Measurements from ENCODE around the gene CCDC182. TPM values are rescaled to one million over a fixed set of nuclear protein-coding genes. Genes with fewer than 3 reads are reported as not detected.

Gene CCDC182
- total and polyA plus RNA-seq, 9 of the 15 experiments (the other 6 are each of a cell fraction or from before 2014, with no cell fraction given), result not detected

DNA sequence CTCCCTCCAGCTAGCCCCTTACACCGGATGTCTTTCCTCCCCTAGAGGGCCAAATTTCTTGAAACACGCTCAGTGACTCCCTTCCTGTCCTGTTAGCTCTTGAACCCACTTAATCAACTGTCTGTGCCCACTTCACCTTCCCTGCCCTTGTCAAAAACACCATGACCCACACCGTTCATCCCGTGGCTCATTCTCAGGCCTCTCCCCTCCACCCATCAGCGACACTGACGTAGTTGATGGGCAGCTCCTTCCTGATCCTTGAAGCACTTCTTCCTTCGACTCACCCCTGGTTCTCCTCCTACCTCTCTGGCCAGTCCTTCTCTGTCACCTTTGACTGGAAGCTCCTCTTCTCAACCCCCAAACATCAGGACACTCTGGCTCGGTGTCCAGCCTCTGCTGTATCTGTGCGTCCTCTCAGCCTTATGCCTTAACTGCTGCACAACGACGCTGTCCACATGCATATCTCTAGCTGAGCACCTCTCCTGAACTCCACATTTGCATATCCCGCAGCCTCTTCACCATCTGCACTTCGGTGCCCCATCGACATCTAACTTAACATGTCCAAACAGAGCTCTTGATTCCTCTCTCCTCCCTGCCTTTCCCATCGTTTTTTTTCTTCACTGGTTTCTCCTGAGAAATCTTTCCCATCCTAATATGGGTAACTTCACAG, 39.3 kb upstream of the CCDC182 start:
- Histone ChIP-seq H3K4me2 (ENCODE audit: insufficient read depth, low read length) (no peak overlapping the region; the same call in 1 of the 2 replicates), H3K36me3 (ENCODE audit: control insufficient read depth, insufficient read depth, low read length) (no peaks in the 10 kb centered on the region), H3K4me1 (replicated peaks in 1 of 2; ENCODE audit: control insufficient read depth in 2 of 2, insufficient read depth in 2 of 2, low read length in 2 of 2) (peaks cover 0 to 10% of the 10 kb centered on the region in 2 experiments; a peak in 2 of 5 replicates), H3K27me3 (ENCODE audit: control insufficient read depth in 2 of 2, insufficient read depth in 2 of 2, low read length in 2 of 2) (peaks cover 23 to 43% of the 10 kb centered on the region in 2 experiments), H3K9me1 (ENCODE audit: control insufficient read depth, insufficient read depth, low read length) (no peaks in the 10 kb centered on the region), H2AFZ (ENCODE audit: low read depth, low read length) (0 out of 2 replicates have a peak overlapping the region, but pooled peaks have one; percentile 1), H3K9me3 (replicated peaks; ENCODE audit: control insufficient read depth, insufficient read depth, low read depth, low read length) (no peaks in the 10 kb centered on the region), H4K20me1 (replicated peaks; ENCODE audit: control insufficient read depth, insufficient read depth, low read length) (no peaks in the 10 kb centered on the region; the same call in 1 of the 2 replicates), H3K27ac (ENCODE audit: extremely low read depth, low read depth, low read length) (no peak overlapping the region), H3K4me3 (no peak overlapping the region), H3K79me2 (ENCODE audit: control insufficient read depth, insufficient read depth, low read length) (no peaks in the 10 kb centered on the region), H3K9ac (ENCODE audit: insufficient read depth in 1 of 2, low read depth in 2 of 2, low read length in 2 of 2) (no peak overlapping the region)
- BruUV-seq (replicated peaks), result no TSS peak
- intact Hi-C loops (cut with micrococcal nuclease), result no loop called here
- no peak for TF ChIP-seq SMAD4 (CRISPR knock-in tag; conservative IDR thresholded peaks at IDR 0.05)
- TF ChIP-seq ZBTB40 (IDR thresholded peaks at IDR 0.05), result peak; percentile 48
- TF ChIP-seq ZBTB40 (CRISPR knock-in tag; IDR thresholded peaks at IDR 0.05), result no peak
- TF ChIP-seq ZNF77 (CRISPR knock-in tag; IDR thresholded peaks at IDR 0.05), result no peak
- TF ChIP-seq BRF1 (IDR thresholded peaks at IDR 0.05; ENCODE audit: borderline replicate concordance, extremely low read depth, insufficient read length), result no peak
- TF ChIP-seq FOXK2 (conservative IDR thresholded peaks at IDR 0.05 in 1 of 2, IDR thresholded peaks at IDR 0.05 in 1 of 2; ENCODE audit: low read depth in 2 of 2), result no peak
- TF ChIP-seq, protein P1, sequence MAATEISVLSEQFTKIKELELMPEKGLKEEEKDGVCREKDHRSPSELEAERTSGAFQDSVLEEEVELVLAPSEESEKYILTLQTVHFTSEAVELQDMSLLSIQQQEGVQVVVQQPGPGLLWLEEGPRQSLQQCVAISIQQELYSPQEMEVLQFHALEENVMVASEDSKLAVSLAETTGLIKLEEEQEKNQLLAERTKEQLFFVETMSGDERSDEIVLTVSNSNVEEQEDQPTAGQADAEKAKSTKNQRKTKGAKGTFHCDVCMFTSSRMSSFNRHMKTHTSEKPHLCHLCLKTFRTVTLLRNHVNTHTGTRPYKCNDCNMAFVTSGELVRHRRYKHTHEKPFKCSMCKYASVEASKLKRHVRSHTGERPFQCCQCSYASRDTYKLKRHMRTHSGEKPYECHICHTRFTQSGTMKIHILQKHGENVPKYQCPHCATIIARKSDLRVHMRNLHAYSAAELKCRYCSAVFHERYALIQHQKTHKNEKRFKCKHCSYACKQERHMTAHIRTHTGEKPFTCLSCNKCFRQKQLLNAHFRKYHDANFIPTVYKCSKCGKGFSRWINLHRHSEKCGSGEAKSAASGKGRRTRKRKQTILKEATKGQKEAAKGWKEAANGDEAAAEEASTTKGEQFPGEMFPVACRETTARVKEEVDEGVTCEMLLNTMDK (IDR thresholded peaks at IDR 0.05; ENCODE audit: borderline replicate concordance, insufficient read depth, low read depth, low read length, poor library complexity, severe bottlenecking), result peak; percentile 50
- peak; percentile 62 for TF ChIP-seq PKNOX1 (IDR thresholded peaks at IDR 0.05)
- no peak for ATAC-seq
- WGBS (ENCODE audit: insufficient coverage, low coverage, missing lambda C conversion rate), result 1% methylated on average over 15 of the region's 15 CpGs
- DNase-seq (ENCODE audit: extremely low read depth in 1 of 4, low spot score in 3 of 4), result no peak
- ChIA-PET POLR2A (interaction anchor here (0.6 to 1.6 kb wide), 4 partner anchors 14 to 66 kb away, joined by 3 to 6 read pairs (median 4); partner anchors contain the start of gene MRPS23), CTCF (ENCODE audit: low intra/inter-chr PET ratio) (interaction anchor here (1.1 kb wide), 1 partner anchor 541 kb away, joined by 3 read pairs; no protein-coding TSS in a partner anchor)
- FAIRE-seq, result no peak
- in situ Hi-C loops (cut with MboI), result no loop called here
